Astrocyte of the spinal cord (primary cell): Measurements from ENCODE around the gene ITPKC.

Experiments
- DNase-seq: peaks from one replicate; pipeline ENCODE4 v3.0.0; 2011; ENCODE audit warnings: low read depth, low spot score
- H3K4me3 ChIP-seq: 2 replicates; pipeline ENCODE4 v1.5.1; 2011; ENCODE audit warnings: low read depth, mild to moderate bottlenecking, low read length, moderate library complexity
- CTCF ChIP-seq: IDR thresholded peaks from 2 replicates; pipeline ENCODE4 v1.5.1; 2012; ENCODE audit warnings: low read depth, mild to moderate bottlenecking, low read length, inconsistent platforms
- in situ Hi-C: cut with HindIII; loops from 2 replicates; pipeline ENCODE4 v1.10.0; 2017; ENCODE audit warnings: low sequenced_read_pairs

Gene ITPKC

GRCh38 chr19:40673397-40673796, 43.5 kb upstream of the ITPKC start:
- DNase-seq: no peak
- H3K4me3 ChIP-seq: no peak overlapping the region
- in situ Hi-C loops: no loop called here
- no peak for TF ChIP-seq CTCF

- in situ Hi-C loops: no loop called here
- DNase-seq: peak; percentile 45
- no peak overlapping the region for H3K4me3 ChIP-seq
- no peak for TF ChIP-seq CTCF
Measured at GRCh38 chr19:40674291-40674690, 42.6 kb upstream of the ITPKC start.

- no peak for DNase-seq
- no peak overlapping the region for H3K4me3 ChIP-seq
- no peak for TF ChIP-seq CTCF
- in situ Hi-C loops: no loop called here
Measured at GRCh38 chr19:40677156-40677555, 39.8 kb upstream of the ITPKC start.

- no peak for TF ChIP-seq CTCF
- DNase-seq: no peak
- in situ Hi-C loops: no loop called here
- no peak overlapping the region for H3K4me3 ChIP-seq
Measured at GRCh38 chr19:40681039-40681438, 35.9 kb upstream of the ITPKC start.

GRCh38 chr19:40682431-40682964, 34.4 kb upstream of the ITPKC start:
- no peak for TF ChIP-seq CTCF
- DNase-seq: no peak
- no peak overlapping the region for H3K4me3 ChIP-seq
- in situ Hi-C loops: no loop called here

- no peak for DNase-seq
- in situ Hi-C loops: no loop called here
- TF ChIP-seq CTCF: no peak
- no peak overlapping the region for H3K4me3 ChIP-seq
Measured at GRCh38 chr19:40683437-40683836, 33.5 kb upstream of the ITPKC start.

GRCh38 chr19:40684280-40684679, 32.6 kb upstream of the ITPKC start:
- in situ Hi-C loops: no loop called here
- H3K4me3 ChIP-seq: no peak overlapping the region
- no peak for DNase-seq
- TF ChIP-seq CTCF: no peak
